GM23248 (cell line): ENCODE data around the gene MCM9. TPM values are rescaled to one million over a fixed set of nuclear protein-coding genes. Genes with fewer than 3 reads are reported as not detected.

ENCODE experiments used
- DNase-seq: peaks from one replicate; pipeline ENCODE4 v3.0.0-alpha.2; 2015
- H2AFZ ChIP-seq: fragments of 200-600 bp; sonication (generic); 2 replicates; pipeline ENCODE4 v1.6.1; 2016; ENCODE audit warnings: antibody characterized with exemption
- H3F3A ChIP-seq: fragments of 200-600 bp; sonication (generic); 2 replicates; pipeline ENCODE4 v1.6.1; 2016; ENCODE audit warnings: mild to moderate bottlenecking, antibody characterized with exemption, mixed run types; ENCODE audit not compliant: insufficient read depth
- H3K27ac ChIP-seq: fragments of 200-600 bp; sonication (generic); 2 replicates; pipeline ENCODE4 v1.5.1; 2016; ENCODE audit warnings: mild to moderate bottlenecking
- H3K27me3 ChIP-seq: fragments of 200-600 bp; sonication (generic); replicated peaks from 2 replicates; pipeline ENCODE4 v1.6.1; 2016; ENCODE audit warnings: mild to moderate bottlenecking; ENCODE audit not compliant: insufficient read depth
- H3K36me3 ChIP-seq: fragments of 200-600 bp; sonication (generic); 2 replicates; pipeline ENCODE4 v1.6.1; 2016; ENCODE audit warnings: low read depth, mild to moderate bottlenecking
- H3K4me1 ChIP-seq: fragments of 200-600 bp; sonication (generic); 2 replicates; pipeline ENCODE4 v1.6.1; 2016; ENCODE audit warnings: mild to moderate bottlenecking; ENCODE audit not compliant: insufficient read depth
- H3K4me2 ChIP-seq: fragments of 200-600 bp; sonication (generic); one replicate; pipeline ENCODE4 v1.6.1; 2016; ENCODE audit warnings: mild to moderate bottlenecking; ENCODE audit not compliant: unreplicated experiment
- H3K4me3 ChIP-seq: fragments of 200-600 bp; sonication (generic); 2 replicates; pipeline ENCODE4 v1.5.1; 2016; ENCODE audit warnings: mild to moderate bottlenecking
- H3K79me2 ChIP-seq: fragments of 200-600 bp; sonication (generic); 2 replicates; pipeline ENCODE4 v1.6.1; 2016; ENCODE audit warnings: mild to moderate bottlenecking; ENCODE audit not compliant: insufficient read depth
- H3K9ac ChIP-seq: fragments of 200-600 bp; sonication (generic); 2 replicates; pipeline ENCODE4 v1.6.1; 2016; ENCODE audit warnings: mild to moderate bottlenecking
- H3K9me2 ChIP-seq: fragments of 200-600 bp; sonication (generic); 2 replicates; pipeline ENCODE4 v1.6.1; 2016; ENCODE audit warnings: mixed run types, mild to moderate bottlenecking, moderate library complexity; ENCODE audit not compliant: insufficient read depth
- H3K9me3 ChIP-seq: fragments of 200-600 bp; sonication (generic); one replicate; pipeline ENCODE4 v1.6.1; 2017; ENCODE audit warnings: low read depth
- H4K20me1 ChIP-seq: fragments of 200-600 bp; sonication (generic); 2 replicates; pipeline ENCODE4 v1.6.0; 2016; ENCODE audit not compliant: insufficient read depth
- EZH2 ChIP-seq: fragments of 200-600 bp; sonication (generic); IDR thresholded peaks from 2 replicates; pipeline ENCODE4 v1.6.1; 2018; ENCODE audit warnings: antibody characterized with exemption, mild to moderate bottlenecking; ENCODE audit not compliant: insufficient read depth, poor library complexity, severe bottlenecking
- EZH2phosphoT487 ChIP-seq: fragments of 200-600 bp; sonication (generic); IDR thresholded peaks from 2 replicates; pipeline ENCODE4 v1.6.1; 2018; ENCODE audit warnings: antibody characterized with exemption, moderate library complexity, mild to moderate bottlenecking, low read depth; ENCODE audit not compliant: insufficient read depth
- WGBS, 2 experiments: methylation state at CpG; one replicate each; pipeline ENCODE4 v1.1.6; 2015 to 2017; ENCODE audit warnings: low lambda C conversion rate in 2 of 2, low coverage in 1 of 2; ENCODE audit errors: missing lambda C conversion rate in 2 of 2; 5-methylcytosine and 5-hydroxymethylcytosine counted together
- in situ Hi-C: fragments of 300-500 bp; cut with MboI; formaldehyde crosslinking; loops from 2 replicates; pipeline ENCODE4 v1.15.0; 2020
- polyA plus RNA-seq: library from polyadenylated mRNA; unstranded; fragments of >200 nt; fragmentation: Nextera tagmentation; extraction: Ambion mirVana; gene quantifications from 2 replicates; pipeline ENCODE4 v1.2.1, GENCODE V29; 2016
- total RNA-seq: library from RNA; depleted of rRNA; stranded (reverse); fragments of >200 nt; shearing (Covaris generic); gene quantifications from 2 replicates; pipeline ENCODE4 v1.2.3, GENCODE V29; 2014

The MCM9 gene
- total and polyA plus RNA-seq, 2 experiments from 2014 or later, result 3.2 to 6.2 TPM

DNA sequence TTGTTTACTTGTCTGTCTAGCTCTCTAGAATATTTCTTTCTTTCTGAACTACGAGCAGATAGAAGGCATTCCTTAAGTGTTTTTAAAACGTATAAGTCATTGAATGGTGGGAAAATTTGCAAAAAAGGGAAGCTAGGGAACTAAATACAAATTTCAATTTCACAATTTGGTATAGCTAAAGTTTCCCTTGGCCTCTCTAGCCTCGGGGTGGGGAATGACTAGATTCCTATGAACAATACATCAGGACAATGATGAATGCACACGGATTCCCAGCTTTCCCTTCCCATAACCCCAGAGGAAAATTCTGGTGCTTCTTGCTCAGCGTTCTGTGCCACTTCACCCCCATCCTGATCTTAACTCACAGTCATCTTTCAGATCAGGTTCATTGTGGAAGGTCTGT is 154.3 kb downstream of the MCM9 start:
- H3K9me3 ChIP-seq, result no peaks in the 10 kb centered on the region
- 37 to 38% methylated on average over 5 of the region's 5 CpGs for WGBS, 2 experiments
- DNase-seq, result peak; percentile 43
- H3K79me2 ChIP-seq, result no peaks in the 10 kb centered on the region
- H4K20me1 ChIP-seq, result no peaks in the 10 kb centered on the region
- H3K4me1 ChIP-seq, result peaks cover 5% of the 10 kb centered on the region
- no peak overlapping the region for H3K9ac ChIP-seq
- no peak overlapping the region for H3K4me3 ChIP-seq
- TF ChIP-seq EZH2phosphoT487 (no peak), EZH2 (no peak)
- H3K4me2 ChIP-seq, result no peak overlapping the region
- H3K9me2 ChIP-seq, result no peaks in the 10 kb centered on the region
- no peaks in the 10 kb centered on the region for H3K27me3 ChIP-seq
- in situ Hi-C loops, result loop anchor here (10.0 kb wide), 1 partner anchor 496 kb away; no protein-coding TSS in a partner anchor
- H3K36me3 ChIP-seq, result no peaks in the 10 kb centered on the region
- no peak overlapping the region for H3K27ac ChIP-seq
- no peak overlapping the region for H2AFZ ChIP-seq
- no peaks in the 10 kb centered on the region for H3F3A ChIP-seq

DNA sequence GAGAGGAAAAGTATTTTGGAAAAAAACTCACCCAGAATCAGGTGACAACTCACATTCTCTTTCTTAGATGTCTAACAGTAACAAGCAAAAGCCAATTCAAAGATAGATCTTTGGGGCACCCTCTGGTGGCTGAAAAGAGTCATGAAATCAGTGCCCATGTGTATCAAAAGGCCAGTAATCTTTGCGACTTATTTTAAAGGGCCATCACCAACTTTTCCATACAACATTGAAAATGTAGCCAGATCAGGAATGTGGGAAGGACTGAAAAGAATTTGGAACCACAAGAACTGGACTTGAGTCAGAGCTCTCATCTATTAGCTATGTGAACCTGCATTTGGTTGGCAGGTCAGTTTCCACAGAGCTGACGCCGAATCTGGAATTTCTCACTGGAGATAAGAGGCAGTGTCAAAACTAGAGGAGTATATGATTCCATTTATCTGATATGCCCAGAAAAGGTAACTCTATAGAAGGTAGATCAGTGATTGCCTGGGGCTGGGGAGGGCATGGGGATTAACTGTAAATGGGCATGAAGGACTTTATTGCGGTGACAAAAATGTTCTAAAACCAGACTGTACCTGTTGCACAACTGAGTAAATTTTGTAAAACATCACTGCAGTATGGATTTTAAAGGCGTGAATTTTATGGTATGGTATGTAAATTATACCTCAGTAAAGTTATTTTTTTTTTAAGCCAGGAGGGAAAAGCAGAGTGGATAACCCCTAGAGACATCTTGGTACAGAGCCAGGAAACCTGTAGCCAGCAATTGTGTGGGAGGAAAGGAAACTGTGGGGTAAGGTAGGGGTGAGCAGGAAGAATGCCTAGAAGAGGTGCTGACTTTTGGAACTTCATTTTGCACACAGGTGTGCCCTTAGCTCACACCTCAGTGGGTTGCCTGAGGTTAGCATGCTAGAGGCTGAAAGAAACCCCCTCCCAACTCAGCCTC is 158.1 kb downstream of the MCM9 start:
- 54 to 55% methylated on average over 5 of the region's 5 CpGs for WGBS, 2 experiments
- Histone ChIP-seq H3K4me2 (peak overlapping the region; percentile 39), H3K4me1 (peaks cover 13% of the 10 kb centered on the region), H3F3A (0 out of 2 replicates have a peak, but pooled peaks cover 6% of the 10 kb centered on the region), H4K20me1 (no peaks in the 10 kb centered on the region), H3K9me3 (no peaks in the 10 kb centered on the region), H3K9ac (no peak overlapping the region), H3K4me3 (no peak overlapping the region), H3K27me3 (no peaks in the 10 kb centered on the region), H3K9me2 (no peaks in the 10 kb centered on the region), H3K27ac (no peak overlapping the region), H3K79me2 (no peaks in the 10 kb centered on the region), H2AFZ (no peak overlapping the region), H3K36me3 (no peaks in the 10 kb centered on the region)
- in situ Hi-C loops, result no loop called here
- no peak for TF ChIP-seq EZH2phosphoT487
- no peak for TF ChIP-seq EZH2
- peak; percentile 86 for DNase-seq

DNA sequence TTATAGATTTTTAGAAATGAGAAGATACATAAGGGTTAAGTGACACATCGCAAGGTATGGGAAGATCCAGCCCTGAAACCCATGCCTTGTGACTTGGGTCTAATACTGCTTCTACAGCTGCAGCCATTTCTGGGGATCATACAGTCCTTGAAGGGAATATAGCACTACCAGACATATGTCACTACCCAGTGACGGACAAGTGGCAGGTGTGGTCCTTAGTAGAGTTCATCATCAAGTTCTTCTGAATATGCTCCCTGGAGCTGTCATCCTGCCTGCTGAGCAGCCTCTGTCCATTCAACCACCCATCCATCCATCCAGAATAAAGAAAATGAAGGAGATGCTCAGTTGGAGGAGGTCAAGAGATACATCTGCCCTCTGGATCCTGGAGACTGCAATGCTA is 159.6 kb downstream of the MCM9 start:
- H3K4me3 ChIP-seq, result no peak overlapping the region
- H3K4me1 ChIP-seq, result peaks cover 13% of the 10 kb centered on the region
- no peak overlapping the region for H2AFZ ChIP-seq
- H3K9ac ChIP-seq, result no peak overlapping the region
- in situ Hi-C loops, result no loop called here
- 98% methylated on average over 2 of the region's 2 CpGs for WGBS, 2 experiments
- no peak for TF ChIP-seq EZH2
- TF ChIP-seq EZH2phosphoT487, result no peak
- H3K27ac ChIP-seq, result no peak overlapping the region
- H3K27me3 ChIP-seq, result no peaks in the 10 kb centered on the region
- no peaks in the 10 kb centered on the region for H3K9me3 ChIP-seq
- no peak overlapping the region for H3K4me2 ChIP-seq
- H3F3A ChIP-seq, result 0 out of 2 replicates have a peak, but pooled peaks cover 6% of the 10 kb centered on the region
- no peak for DNase-seq
- no peaks in the 10 kb centered on the region for H3K9me2 ChIP-seq
- no peaks in the 10 kb centered on the region for H4K20me1 ChIP-seq
- no peaks in the 10 kb centered on the region for H3K36me3 ChIP-seq
- H3K79me2 ChIP-seq, result no peaks in the 10 kb centered on the region

DNA sequence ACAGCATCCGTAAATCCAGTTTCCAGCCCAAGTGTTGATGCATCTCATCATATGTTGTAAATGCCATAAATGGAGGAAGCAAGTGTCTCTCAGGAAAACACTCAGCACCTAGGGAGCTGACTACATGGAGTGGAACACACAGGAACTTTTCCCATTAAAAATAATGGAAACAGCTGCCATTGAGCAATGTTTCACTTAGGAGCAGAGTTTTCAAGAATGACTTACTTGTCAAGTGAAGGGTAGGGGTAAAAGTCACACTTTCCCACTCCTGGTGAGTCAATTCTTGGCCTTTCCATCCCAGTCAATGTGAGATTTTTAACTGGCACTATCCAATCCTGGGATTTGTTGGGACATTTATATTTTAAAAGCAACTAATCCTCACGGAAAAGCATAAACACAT is 160.4 kb downstream of the MCM9 start:
- Histone ChIP-seq H3K36me3 (no peaks in the 10 kb centered on the region), H3K4me3 (no peak overlapping the region), H3K9me3 (no peaks in the 10 kb centered on the region), H3K9ac (no peak overlapping the region), H3K4me2 (no peak overlapping the region), H3K27ac (no peak overlapping the region), H3K27me3 (no peaks in the 10 kb centered on the region), H2AFZ (no peak overlapping the region), H4K20me1 (no peaks in the 10 kb centered on the region), H3K4me1 (peaks cover 13% of the 10 kb centered on the region; the same call in 1 of the 2 replicates), H3F3A (0 out of 2 replicates have a peak, but pooled peaks cover 6% of the 10 kb centered on the region), H3K79me2 (no peaks in the 10 kb centered on the region), H3K9me2 (no peaks in the 10 kb centered on the region)
- peak; percentile 48 for DNase-seq
- 75 to 79% methylated on average over 2 of the region's 2 CpGs for WGBS, 2 experiments
- in situ Hi-C loops, result no loop called here
- TF ChIP-seq EZH2 (no peak), EZH2phosphoT487 (no peak)
